Panc1 (cell line): ENCODE measurements around the gene GUCY2F. TPM values are rescaled to one million over a fixed set of nuclear protein-coding genes. Genes with fewer than 3 reads are reported as not detected.

Source experiments
- ATAC-seq: fragments of 200-7000 bp; cut with Tn5 transposase; 2 replicates; pipeline ENCODE4 v1.9.1; 2020; ENCODE audit warnings: mild to moderate bottlenecking, moderate library complexity
- BruUV-seq: library from RNA; stranded (reverse); fragments of 400-500 nt; replicated peaks from 2 replicates; lab custom pipeline; 2021; lab: Mats Ljungman, UMichigan
- CTCF ChIA-PET: fragments of 300-600 bp; sonication (Branson Sonifier 250); formaldehyde crosslinking; loops from one replicate; lab custom pipeline; 2022; ENCODE audit warnings: antibody characterized with exemption; lab: Charles Lee
- POLR2A ChIA-PET: fragments of 300-600 bp; sonication (Branson Sonifier 250); formaldehyde crosslinking; loops from one replicate; lab custom pipeline; 2022; ENCODE audit warnings: antibody characterized with exemption; lab: Charles Lee
- DNase-seq: peaks from one replicate; pipeline ENCODE4 v3.0.0-alpha.2; 2010; ENCODE audit warnings: low read depth, low spot score
- H3K27ac ChIP-seq: 2 replicates; pipeline ENCODE4 v1.5.1; 2011; ENCODE audit warnings: mild to moderate bottlenecking, low read length, inconsistent platforms
- H3K27me3 ChIP-seq: fragments of 200-500 bp; sonication (Bioruptor generic); 2 replicates; pipeline ENCODE4 v1.6.0; 2014; ENCODE audit warnings: low read length, inconsistent platforms; ENCODE audit not compliant: control insufficient read depth, insufficient read depth
- H3K36me3 ChIP-seq: fragments of 200-500 bp; sonication (Bioruptor generic); 2 replicates; pipeline ENCODE4 v1.5.1; 2014; ENCODE audit warnings: inconsistent platforms, mild to moderate bottlenecking, low read length, moderate library complexity; ENCODE audit not compliant: control insufficient read depth, insufficient read depth
- H3K4me1 ChIP-seq: 2 replicates; pipeline ENCODE4 v1.5.1; 2011; ENCODE audit warnings: inconsistent platforms, mild to moderate bottlenecking, low read length, moderate library complexity; ENCODE audit not compliant: control insufficient read depth, insufficient read depth
- H3K4me3 ChIP-seq, 2 experiments: 2 replicates each; pipeline ENCODE4 v1.5.1; 2011 to 2012; ENCODE audit warnings: low read depth in 2 of 2, low read length in 2 of 2, mild to moderate bottlenecking in 2 of 2, inconsistent platforms in 1 of 2, moderate library complexity in 1 of 2
- H3K9me3 ChIP-seq: fragments of 200-500 bp; sonication (Bioruptor generic); 2 replicates; pipeline ENCODE4 v1.5.1; 2014; ENCODE audit warnings: low read depth, mild to moderate bottlenecking, inconsistent platforms, low read length, moderate library complexity; ENCODE audit not compliant: control insufficient read depth, insufficient read depth
- POLR2AphosphoS5 ChIP-seq: IDR thresholded peaks from 2 replicates; pipeline ENCODE4 v1.6.1; 2012; ENCODE audit warnings: mild to moderate bottlenecking, low read depth, low read length, moderate library complexity
- SIN3A ChIP-seq: IDR thresholded peaks from 2 replicates; pipeline ENCODE4 v1.6.1; 2012; ENCODE audit warnings: low read depth, mild to moderate bottlenecking, low read length, moderate library complexity, borderline replicate concordance; ENCODE audit not compliant: insufficient read depth
- TCF7L2 ChIP-seq: IDR thresholded peaks from 2 replicates; pipeline ENCODE4 v1.6.1; 2011; ENCODE audit warnings: mild to moderate bottlenecking, low read depth, low read length, inconsistent platforms
- in situ Hi-C: cut with HindIII; loops from 2 replicates; pipeline ENCODE4 v1.10.0; 2016; ENCODE audit warnings: low sequenced_read_pairs, low pct_unique_long_range_greater_than_20kb
- intact Hi-C: fragments of 100-400 bp; cut with micrococcal nuclease; formaldehyde crosslinking; loops from one replicate; pipeline ENCODE4 v1.10.0; 2022; ENCODE audit not compliant: unreplicated experiment
- total RNA-seq: library from RNA; stranded (reverse); gene quantifications from one replicate; pipeline ENCODE4 v1.2.1, GENCODE V29; 2021; ENCODE audit not compliant: unreplicated experiment
- TF ChIP-seq, protein P1 (sequence below): fragments of 450-650 bp; IDR thresholded peaks from 2 replicates; pipeline ENCODE4 v1.5.1; 2017; ENCODE audit warnings: mild to moderate bottlenecking
- TF ChIP-seq, protein P2 (sequence below), 2 experiments: IDR thresholded peaks; 2 replicates each; pipeline ENCODE4 v1.6.1; 2011 to 2012; ENCODE audit warnings: low read depth in 2 of 2, control low read depth in 1 of 2, low read length in 1 of 2, mild to moderate bottlenecking in 1 of 2, moderate library complexity in 1 of 2; ENCODE audit not compliant: insufficient read depth in 1 of 2

GUCY2F gene
- total RNA-seq, 1 experiment from 2014 or later, result not detected

DNA sequence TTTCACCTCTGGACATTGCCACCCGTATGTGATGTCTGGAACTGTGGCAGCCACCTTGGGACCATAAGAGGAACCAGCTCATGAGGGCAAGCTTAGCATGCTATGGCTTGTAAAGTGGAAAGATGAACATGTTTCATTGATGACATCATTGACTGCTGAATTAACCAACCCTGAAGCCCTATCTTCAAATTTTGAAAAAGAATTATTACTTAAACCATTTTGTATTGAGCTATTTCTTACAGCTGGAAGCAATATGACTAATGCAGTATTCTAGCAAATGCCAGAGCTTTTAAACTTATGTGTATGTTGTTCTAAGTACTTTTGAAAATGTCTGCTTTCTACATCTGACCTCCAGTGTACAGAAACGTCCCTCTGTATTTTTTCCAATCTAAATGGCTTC is 18.1 kb downstream of the GUCY2F start:
- TF ChIP-seq SIN3A (no peak), TCF7L2 (no peak), POLR2AphosphoS5 (no peak)
- TF ChIP-seq, protein P1, sequence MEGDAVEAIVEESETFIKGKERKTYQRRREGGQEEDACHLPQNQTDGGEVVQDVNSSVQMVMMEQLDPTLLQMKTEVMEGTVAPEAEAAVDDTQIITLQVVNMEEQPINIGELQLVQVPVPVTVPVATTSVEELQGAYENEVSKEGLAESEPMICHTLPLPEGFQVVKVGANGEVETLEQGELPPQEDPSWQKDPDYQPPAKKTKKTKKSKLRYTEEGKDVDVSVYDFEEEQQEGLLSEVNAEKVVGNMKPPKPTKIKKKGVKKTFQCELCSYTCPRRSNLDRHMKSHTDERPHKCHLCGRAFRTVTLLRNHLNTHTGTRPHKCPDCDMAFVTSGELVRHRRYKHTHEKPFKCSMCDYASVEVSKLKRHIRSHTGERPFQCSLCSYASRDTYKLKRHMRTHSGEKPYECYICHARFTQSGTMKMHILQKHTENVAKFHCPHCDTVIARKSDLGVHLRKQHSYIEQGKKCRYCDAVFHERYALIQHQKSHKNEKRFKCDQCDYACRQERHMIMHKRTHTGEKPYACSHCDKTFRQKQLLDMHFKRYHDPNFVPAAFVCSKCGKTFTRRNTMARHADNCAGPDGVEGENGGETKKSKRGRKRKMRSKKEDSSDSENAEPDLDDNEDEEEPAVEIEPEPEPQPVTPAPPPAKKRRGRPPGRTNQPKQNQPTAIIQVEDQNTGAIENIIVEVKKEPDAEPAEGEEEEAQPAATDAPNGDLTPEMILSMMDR, result no peak
- TF ChIP-seq, protein P2, sequence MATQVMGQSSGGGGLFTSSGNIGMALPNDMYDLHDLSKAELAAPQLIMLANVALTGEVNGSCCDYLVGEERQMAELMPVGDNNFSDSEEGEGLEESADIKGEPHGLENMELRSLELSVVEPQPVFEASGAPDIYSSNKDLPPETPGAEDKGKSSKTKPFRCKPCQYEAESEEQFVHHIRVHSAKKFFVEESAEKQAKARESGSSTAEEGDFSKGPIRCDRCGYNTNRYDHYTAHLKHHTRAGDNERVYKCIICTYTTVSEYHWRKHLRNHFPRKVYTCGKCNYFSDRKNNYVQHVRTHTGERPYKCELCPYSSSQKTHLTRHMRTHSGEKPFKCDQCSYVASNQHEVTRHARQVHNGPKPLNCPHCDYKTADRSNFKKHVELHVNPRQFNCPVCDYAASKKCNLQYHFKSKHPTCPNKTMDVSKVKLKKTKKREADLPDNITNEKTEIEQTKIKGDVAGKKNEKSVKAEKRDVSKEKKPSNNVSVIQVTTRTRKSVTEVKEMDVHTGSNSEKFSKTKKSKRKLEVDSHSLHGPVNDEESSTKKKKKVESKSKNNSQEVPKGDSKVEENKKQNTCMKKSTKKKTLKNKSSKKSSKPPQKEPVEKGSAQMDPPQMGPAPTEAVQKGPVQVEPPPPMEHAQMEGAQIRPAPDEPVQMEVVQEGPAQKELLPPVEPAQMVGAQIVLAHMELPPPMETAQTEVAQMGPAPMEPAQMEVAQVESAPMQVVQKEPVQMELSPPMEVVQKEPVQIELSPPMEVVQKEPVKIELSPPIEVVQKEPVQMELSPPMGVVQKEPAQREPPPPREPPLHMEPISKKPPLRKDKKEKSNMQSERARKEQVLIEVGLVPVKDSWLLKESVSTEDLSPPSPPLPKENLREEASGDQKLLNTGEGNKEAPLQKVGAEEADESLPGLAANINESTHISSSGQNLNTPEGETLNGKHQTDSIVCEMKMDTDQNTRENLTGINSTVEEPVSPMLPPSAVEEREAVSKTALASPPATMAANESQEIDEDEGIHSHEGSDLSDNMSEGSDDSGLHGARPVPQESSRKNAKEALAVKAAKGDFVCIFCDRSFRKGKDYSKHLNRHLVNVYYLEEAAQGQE (IDR thresholded peaks at IDR 0.05; ENCODE audit: insufficient read depth in 1 of 2, low read depth in 2 of 2, low read length in 1 of 2), result no peak
- no peak overlapping the region for H3K4me3 ChIP-seq
- intact Hi-C loops (no loop called here), in situ Hi-C loops (no loop called here)
- no peaks in the 10 kb centered on the region for H3K4me1 ChIP-seq
- no peak for DNase-seq
- H3K9me3 ChIP-seq, result no peaks in the 10 kb centered on the region
- no peak overlapping the region for H3K27ac ChIP-seq
- H3K27me3 ChIP-seq, result no peaks in the 10 kb centered on the region; the same call in 1 of the 2 replicates
- no peak for ATAC-seq
- CTCF ChIA-PET, result interaction anchor here (0.6 kb wide), 1 partner anchor 765 kb away, joined by 4 read pairs; no protein-coding TSS in a partner anchor
- POLR2A ChIA-PET, result no interaction called here
- BruUV-seq, result no TSS peak
- no peaks in the 10 kb centered on the region for H3K36me3 ChIP-seq

DNA sequence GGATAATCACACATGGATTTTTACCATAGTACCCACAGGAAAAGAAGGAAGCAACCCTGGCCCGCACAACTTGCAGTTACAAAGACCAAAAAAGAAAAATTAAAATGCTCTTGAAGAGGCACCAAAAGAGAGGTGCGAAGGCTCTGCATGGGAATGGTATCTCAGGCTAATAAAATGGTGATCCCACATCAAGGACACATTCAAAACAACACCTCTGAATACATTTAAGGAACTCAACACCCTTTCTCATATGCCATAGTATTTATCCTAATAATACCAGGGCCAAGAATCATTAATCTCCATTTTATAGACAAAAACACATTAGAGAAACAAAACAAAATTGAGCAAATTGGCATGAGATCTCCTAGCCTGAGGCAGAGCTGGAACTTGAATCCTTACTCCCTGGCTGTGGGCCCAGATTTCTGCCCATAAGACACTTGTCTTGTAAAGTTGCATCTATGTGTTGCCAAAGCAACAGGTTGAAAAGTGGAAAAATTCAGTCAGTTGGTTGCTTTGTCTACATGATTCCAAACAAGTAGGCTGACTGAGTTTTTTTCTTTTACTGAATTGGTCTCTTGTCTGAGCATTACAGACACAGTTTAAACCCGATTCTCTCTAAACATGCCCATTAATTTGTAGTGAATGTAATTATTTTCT is 33.5 kb downstream of the GUCY2F start:
- H3K4me3 ChIP-seq, result no peak overlapping the region
- intact Hi-C loops, result no loop called here
- H3K27ac ChIP-seq, result no peak overlapping the region
- no peaks in the 10 kb centered on the region for H3K9me3 ChIP-seq
- ATAC-seq, result no peak
- DNase-seq, result no peak
- TF ChIP-seq, protein P1, result no peak
- TF ChIP-seq TCF7L2, result no peak
- TF ChIP-seq SIN3A, result no peak
- TF ChIP-seq POLR2AphosphoS5, result no peak
- TF ChIP-seq, protein P2 (IDR thresholded peaks at IDR 0.05; ENCODE audit: insufficient read depth in 1 of 2, low read depth in 2 of 2, low read length in 1 of 2), result no peak
- H3K27me3 ChIP-seq, result no peaks in the 10 kb centered on the region
- no peaks in the 10 kb centered on the region for H3K4me1 ChIP-seq
- ChIA-PET CTCF (no interaction called here), POLR2A (no interaction called here)
- in situ Hi-C loops, result no loop called here
- BruUV-seq, result no TSS peak
- no peaks in the 10 kb centered on the region for H3K36me3 ChIP-seq
